Stimulated activated CD4-positive, alpha-beta T cell treated with anti-CD3 and anti-CD28 coated beads, Interleukin-4, amount 100 ng/mL, for 4 hours (primary cell): Measurements from ENCODE around the gene IMP4.
A peak's percentile ranks its signal among the peaks of the same experiment; 100 is the strongest.

Source experiments
- DNase-seq, 2 experiments: peaks; one replicate each; pipeline ENCODE4 v3.0.0-alpha.2; 2020

IMP4 gene

DNA sequence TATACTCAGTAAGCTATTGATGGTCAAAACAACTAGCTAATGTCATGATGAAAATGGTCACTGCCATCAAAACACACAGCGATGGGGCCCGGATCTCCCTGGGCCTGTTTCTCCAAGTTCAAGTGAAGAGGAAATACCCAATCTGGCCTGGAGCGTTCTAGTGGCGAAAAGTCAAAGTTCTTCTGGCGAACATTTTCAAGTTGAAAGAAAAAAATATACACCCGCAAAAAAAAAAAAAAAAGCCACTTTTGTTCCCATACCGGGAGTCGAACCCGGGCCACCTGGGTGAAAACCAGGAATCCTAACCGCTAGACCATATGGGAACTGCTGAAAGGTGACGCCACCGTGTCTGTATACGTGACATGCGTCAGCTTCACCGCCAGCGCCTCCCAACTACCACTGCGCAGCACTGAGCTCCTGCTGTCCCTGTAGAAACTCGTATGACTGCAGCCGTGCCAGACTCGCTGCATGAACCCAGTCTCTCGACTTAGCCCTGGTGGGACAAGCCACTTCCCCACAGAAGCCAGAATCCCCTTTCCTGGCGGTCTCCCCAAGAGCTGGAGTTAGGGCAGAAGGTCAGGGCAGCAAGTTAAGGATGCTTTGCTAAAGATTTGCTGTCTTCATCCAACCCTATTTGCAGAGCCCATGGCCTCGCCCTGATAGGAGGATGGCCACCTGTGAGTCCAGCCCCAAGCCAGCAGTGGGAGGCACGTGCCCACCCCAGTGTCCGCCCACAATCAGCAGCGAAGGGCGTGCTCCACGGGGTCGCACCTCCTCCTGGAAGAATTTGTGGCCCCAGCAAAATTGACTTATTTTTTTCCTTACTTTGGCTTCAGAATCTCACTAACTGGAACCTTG, 5.6 kb upstream of the IMP4 start:
- peak; percentile 44 to 60 for DNase-seq

DNA sequence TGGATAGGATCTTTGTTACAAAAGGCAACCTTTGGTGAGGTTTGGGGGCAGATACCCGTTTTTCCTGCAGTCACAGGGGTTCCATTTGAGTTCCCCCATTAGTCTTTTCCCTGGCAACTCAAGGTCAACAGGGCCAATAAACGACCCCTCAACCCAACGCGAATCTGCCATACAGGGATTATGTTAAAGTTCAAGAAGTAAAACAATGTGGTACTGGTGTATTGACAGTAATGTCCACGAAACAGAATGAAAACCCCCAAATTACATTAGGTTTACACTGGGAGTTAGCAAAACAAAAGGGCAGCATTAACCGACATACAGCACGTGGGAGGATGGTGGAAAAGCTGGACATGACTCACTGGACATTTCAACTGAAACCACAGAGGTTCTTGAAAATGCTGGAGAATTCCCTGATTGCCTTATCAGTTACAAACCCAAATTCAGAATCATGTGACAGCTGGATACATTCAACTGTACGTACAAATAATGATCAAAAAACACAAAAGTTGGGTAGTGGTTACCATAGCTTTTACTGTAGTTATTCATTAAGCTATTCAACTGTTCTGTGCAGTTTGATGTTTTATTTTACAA, 4.9 kb upstream of the IMP4 start:
- no peak for DNase-seq

DNA sequence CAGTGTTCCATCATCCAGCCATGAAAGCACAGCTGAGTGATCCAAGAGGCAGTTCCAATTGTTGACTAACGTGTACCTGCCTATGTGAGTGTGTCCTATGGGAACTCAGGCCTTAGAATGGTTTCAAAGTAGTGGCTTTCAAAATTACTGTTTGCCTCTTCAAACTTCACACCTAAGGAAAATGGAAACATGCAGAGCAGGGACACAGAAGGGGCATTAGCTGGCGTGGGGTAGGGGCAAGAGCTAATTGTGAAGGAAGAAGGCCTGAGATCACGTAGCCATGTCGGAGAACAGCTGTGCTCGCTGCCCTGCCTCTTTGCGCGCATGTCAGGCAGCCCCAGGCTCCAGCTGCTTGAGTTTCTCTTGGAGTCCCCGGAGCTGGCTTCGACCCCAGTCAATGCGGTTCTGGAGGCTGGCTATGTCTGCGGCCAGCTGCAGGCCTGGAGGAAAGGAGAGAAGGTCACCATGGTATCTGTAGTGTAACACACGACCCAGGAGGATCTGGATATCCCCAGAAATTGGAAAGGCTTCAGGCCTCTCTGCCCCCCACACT, 3.8 kb upstream of the IMP4 start:
- DNase-seq: no peak

DNA sequence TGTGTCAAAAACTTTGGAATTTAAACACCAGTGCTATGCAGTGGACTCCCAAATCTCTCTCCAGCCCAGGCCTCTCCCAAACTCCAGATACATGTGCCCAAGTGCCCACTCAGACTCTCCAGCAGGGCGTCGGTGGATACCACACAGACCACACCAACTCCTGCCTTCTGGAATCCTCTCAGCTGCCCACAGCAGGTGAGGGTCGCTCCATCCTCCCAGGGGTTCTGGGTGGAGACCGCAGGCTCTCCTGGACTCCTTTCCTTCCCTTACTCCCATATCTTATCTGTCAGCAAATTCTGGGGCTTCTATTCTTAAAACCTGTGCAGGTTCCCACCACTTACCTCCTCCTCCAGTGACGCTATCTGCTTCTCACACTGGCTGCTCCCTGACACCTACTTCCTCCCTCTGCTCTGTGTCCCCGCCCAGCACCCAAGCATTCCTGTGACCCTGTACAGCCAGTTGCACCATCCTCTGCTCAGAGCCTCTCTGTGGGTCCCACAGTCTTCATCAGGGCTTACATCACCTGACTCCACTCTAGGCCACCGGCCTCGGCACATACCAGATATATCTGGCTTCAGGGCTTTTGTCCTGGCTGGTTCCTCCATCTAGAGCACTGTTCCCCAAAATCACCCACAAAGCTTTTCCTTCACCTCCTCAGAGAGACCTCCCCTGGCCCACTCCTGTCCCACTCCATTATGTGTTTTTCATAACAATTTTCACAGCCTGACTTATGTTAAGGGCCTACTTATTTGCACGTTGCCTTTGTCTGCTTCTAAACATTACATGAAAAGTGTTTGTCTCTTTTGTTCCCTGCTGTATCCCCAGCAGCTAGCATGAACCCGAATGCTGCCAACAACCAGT, 2.6 kb upstream of the IMP4 start:
- no peak for DNase-seq

DNA sequence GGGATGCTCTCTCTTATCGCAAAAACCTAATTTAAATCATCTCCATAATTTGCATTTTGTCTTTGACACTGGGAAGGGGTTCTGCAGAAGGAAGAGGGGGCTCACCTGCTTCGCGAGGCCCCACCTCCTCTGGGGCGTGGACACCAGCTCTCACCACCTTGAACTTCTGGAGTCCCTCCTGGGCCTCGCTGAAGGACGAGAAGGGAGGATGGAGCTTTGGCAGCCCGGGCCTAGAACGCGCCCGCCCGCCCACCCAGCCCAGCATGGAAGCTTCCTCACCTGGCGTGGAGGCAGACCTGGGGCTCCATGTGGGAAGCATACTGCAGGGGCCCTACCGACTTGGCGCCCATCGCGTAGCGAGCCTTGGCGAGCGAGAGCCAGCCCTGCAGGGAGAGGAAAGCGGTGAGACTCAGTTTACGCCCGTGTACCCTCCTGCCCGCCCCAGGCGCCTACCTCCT, 1.1 kb upstream of the IMP4 start:
- no peak for DNase-seq

DNA sequence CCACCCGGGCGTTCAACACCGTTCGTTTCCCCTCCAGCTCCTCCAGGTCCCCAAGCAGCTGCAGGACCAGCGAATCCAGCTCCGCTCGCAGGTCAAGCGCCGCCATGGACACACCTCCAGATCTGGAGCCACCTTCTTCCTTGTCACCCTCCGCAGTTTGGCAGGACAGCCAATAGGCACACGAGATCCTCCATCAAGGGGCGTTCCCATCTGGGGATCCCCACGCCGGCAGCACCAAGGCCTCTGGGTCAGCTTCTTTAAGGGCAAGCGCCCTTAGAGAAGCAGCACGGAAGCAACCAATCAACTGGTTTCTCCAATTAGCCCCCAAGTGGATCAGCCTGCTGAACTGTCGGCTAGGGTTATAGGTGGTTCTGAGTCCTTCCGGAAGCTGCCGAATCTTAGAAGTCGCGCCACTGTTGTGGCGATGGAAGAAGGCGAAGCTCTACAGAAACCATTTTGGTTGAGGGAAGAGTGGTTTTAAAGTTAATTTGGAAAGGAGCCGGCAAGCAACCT, 621 bp upstream of the IMP4 start:
- peak; percentile 73 to 82 for DNase-seq

DNA sequence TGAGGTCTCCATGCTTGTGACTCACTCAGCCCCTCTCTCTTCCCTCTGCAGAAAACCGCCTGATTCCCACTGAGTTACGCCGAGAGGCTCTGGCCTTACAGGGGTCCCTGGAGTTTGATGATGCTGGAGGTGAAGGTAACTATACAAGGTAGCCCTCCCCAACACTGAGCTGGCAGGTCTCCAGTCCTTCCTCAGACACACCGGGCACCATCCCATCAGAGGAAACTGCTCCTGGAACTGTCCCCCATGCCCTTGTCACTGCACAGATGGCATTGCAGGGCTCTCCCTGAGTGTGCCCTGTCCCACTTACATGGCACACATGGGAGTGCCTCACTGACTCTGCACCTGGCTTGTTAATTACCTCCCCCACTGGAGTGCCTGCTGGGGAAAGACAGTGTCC, 1.9 kb downstream of the IMP4 start:
- no peak for DNase-seq

DNA sequence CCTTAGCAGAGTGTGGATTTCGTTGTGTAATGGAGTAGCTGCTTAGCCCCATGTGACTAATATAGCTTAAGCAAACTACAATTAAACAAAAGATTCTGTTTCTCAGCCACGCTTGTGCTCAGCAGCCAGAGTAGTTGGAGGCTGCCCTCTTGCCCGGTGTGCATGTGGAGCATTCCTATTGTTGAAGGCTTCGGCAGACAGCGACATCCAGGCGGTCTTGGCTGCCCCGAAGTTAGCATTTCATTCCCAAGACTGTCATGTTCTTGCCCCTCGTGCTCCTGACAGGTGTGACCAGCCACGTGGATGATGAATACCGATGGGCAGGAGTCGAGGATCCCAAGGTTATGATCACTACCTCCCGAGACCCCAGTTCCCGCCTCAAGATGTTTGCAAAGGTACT, 2.4 kb downstream of the IMP4 start:
- DNase-seq: no peak

DNA sequence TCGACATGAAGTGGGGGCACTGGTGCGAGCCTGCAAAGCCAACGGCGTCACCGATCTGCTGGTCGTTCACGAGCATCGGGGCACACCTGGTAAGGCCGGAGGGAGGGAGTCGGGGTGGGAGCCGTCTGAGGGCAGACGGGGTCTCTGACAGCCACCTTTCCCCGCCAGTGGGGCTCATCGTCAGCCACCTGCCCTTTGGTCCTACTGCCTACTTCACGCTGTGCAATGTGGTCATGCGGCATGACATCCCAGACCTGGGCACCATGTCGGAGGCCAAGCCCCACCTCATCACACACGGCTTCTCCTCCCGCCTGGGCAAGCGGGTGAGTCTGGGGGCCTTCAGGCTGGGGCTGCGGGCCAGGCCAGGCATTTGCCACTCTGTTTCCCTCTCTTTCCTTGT, 2.9 kb downstream of the IMP4 start:
- no peak for DNase-seq

DNA sequence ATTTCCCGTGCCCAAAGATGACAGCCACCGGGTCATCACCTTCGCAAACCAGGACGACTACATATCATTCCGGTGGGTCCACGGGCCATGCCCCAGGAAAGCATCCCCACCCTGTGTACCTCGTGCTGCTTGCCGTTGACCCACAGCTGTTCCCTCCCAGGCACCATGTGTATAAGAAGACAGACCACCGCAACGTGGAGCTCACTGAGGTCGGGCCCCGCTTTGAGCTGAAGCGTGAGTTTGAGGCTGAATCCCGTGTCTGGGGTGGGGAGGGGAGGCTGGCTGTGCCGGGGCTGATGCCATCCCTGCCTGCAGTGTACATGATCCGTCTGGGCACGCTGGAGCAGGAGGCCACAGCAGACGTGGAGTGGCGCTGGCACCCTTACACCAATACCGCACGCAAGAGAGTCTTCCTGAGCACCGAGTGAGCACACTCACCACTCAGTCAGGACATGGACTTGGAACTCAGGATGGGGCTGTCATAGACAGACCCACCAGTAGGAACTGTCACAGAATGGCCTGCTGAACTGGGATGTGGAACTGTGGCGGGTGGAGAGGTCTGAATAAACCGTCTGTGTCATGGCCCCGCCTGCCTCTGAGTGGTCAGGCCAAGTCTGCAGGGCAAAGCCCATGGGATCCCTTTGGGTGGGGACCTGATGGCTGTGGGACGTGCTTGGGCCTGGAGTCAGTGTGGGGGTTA, 3.5 kb downstream of the IMP4 start:
- DNase-seq: no peak

DNA sequence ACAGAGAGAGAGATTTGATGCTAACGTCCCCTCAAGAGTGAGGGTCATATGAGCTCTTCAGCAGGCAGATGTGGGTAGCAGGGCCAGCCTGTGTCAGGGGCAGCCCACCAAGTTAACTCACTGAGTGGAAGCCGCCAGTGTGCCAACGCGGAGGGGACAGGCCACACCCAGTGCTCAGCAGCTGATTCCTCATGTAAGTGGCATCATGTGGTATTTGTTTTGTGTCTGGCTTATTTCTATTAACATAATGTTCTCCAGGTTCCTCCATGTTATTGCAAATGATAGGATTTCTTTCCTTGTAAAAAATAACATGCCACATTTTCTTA, 4.0 kb downstream of the IMP4 start:
- DNase-seq: no peak

DNA sequence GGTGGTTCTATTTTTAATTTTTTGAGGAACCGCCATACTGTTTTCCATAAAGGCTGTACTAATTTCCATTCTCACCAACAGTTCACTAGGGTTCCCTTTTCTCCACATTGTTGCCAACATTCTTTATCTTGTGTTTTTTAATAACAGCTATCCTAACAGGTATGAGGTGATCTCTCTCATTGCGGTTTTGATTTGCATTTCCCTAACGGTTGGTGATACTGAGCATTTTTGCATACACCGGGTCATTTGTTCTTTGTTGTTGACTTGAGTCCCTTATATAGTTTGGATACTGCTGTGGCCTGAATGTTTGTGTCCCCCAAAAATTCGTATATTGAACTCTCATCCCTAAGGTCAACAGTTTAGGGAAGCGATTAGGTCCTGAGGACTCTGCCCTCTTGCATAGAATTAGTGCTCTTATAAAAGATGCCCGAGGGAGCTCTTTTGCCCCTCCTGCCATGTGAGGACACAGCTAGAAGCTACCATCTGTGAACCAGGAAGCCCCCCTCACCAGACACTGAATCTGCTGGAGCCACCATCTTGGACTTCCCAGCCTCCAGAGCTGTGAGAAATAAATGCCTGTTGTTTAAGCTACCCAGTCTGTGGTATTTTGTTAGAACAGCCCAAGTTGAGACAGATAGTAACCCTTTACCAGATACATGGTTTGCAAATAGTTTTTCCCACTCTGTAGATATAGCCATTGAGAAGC, 4.7 kb downstream of the IMP4 start:
- DNase-seq: no peak

DNA sequence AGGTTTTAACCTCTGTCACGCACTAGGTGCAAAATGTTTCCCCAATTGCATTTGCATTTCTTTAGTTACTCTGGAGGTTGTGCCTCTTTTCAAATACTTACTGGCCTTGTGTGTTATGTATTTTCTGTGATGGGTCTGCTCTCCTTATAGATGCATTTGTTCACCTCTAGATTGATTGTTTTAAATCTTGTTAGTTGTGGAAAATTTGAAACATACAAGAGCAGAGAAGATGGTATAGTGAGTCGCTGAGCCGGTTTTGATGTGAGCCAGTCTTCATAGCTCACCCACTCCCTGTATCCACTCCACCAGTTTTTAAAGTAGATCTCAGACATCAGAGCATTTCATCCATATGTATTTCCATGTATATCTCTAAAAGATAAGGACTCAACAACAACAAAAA, 6.5 kb downstream of the IMP4 start:
- no peak for DNase-seq

DNA sequence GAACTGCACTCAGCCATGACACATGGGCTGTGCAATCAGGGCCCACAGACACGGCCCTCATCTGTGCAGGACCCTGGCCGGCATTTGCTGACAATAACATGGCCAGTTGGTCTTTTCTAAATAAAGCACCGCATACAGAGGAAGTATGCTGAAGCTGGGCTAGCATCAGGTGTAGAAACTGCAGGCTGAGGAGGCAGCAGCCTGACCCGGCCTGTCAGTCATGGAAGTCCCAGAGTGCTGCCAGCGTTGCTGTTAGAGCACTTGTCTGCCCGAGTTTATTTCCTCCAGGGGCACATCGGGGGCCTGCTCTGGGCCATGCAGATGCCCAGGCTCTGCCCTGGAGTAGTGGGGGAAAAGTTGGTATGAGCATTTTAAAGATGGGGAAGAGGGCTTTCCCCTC, 9.0 kb downstream of the IMP4 start:
- DNase-seq: no peak

DNA sequence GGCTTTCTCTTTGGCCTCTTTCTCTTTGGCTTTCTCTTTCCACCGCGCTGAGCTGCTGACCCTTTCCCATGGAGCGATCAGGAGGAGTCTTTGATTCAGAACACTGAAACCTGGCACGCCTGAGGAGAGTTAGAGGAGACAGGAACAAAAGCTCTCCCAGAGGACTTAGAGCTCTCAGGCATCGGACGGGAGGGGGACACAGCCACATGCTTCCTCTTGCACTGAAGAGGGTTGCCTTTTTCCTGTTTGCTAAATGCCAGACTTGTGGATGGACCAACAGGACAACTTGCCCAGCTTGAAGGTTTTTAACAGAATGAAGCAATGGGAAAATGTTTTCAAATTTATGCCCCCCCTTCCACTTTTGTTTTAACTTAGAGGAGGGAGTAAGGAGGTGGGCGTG, 9.5 kb downstream of the IMP4 start:
- DNase-seq: no peak

DNA sequence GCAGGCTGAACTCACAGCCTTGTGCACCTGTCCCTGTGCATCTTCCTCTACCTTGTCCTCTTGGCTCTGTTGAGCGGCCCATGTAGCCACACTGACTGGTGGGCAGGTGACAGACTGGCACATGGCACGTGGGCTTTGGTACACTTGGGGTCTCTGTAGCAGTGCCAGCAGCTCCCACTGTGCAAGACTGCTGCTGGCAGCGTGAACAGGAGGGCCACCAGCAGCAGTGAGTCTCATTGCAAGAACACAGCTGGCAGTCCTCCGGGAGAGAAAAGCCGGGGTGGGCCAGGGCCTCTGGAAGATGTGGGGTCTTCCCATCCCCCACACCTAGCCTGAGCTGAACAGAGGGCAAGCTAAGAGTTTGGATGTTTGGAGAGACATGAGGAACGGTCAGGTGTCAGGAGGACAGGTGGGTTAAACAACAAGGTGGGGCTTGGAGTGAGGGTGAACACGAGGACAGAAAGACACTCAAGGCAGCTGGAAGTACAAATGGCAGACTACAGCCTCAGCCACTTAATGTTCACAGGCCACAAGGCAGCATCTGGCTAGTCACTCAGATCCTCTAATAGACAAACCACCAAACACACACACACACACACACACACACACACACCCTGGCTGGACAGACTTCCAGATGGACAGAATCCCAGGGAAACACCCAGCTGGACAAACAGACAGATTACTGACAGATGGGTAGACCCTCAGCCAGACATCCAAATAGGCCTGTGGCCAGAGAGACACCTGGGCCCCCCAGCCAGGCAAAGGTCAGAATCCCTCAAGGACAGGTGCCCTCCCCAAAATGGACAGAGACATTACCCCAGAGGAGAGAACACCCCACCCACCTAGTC, 10.8 kb downstream of the IMP4 start:
- no peak for DNase-seq

DNA sequence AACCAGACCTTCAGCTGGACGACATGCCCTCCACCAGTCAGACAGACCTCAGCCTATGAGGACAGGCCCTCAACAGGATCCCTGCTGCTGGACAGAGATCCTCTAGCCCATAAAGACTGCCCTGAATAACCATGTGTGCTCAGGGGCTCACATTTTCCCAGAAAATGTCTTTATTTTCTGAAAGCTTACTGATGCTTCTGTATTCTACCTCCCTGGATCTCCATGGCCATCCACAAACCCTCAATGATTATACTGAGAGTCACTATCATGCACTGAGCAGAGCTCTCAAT, 11.4 kb downstream of the IMP4 start:
- no peak for DNase-seq

DNA sequence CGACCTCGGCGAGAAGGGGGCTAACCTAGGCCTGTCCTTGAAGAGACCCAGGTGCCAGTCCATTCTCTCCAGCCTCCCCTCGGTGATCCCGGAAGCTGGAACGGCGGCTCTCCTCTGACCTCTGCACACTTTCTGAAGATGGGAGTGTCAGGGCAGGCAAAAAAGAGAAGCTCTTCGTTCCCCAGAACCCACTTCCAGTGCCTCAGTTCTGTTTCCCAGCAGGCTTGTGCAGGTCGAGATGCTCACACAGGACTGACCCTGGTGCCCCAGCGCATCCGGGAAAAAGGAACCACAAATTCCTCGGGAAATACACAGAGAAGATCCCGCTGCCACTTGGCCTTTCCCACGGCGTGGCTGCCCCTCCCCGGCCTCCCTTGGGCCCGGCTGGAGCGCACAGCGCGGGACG, 12.5 kb downstream of the IMP4 start:
- DNase-seq: no peak

DNA sequence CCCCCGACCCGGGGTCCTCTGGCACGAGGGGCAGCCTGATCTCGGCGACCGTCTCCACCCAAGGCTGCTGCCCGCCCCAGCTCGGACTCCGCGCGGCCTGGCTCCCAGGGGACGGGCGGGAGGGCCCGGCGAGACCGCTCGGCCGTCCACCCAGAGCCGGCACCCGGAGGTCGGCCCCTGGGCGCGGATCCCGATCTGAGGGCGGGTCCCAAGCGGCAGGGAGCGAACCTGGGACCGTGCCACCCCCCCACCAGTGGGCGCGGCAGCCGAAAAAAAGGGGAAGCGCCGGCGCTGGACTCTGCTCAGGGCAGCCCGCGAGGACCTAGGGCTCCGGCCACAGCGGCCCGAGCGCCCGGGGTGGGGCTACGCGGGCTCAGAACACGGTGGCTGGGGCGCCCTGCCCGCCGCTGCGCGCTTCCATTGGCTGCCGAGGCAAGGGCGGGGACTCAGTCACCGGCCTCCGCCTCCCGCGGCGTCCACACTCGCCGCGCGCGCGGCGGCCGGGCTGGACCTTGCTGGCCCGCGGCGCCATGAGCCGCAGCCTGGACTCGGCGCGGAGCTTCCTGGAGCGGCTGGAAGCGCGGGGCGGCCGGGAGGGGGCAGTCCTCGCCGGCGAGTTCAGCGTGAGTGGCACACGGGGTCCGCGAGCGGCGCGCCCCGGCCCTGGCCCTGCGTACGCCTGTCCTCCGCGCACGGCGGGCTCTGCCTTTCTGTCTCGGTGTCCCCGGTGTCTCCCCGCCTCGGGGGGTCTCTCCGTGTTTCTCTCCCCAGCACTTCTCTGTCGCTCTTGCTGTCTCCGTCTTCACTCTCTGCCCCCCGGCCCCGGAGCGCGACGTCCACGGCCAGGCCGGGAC, 13.1 kb downstream of the IMP4 start, which contains the start of gene PTPN18:
PTPN18 (plus strand) TSS at position 479 of the 854 bp plus-strand sequence; CDS start at position 531, 52 bp downstream.
- peak; percentile 52 to 70 for DNase-seq

DNA sequence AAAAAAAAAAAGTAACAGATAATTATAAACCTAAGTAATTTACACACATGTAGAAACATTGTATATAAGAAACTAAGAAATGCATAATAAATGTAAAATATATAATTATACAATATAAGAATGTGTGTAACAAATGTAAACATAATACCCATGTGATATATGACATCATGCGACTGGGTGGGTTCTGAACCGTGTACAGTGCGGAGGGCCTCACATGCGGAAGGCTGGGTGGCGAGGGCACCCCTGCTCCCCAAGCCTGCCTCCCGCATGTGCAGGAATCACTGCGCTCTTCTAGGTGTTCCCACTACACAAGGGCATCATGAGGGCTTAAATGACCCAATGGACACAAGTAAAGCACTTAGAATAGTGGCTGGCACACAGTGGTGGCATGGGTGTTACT, 15.2 kb downstream of the IMP4 start:
- DNase-seq: no peak
